Astrocyte (in vitro differentiated cells and primary cell): Measurements from ENCODE around the gene EPAS1. TPM values are rescaled to one million over a fixed set of nuclear protein-coding genes. Genes with fewer than 3 reads are reported as not detected.

Source experiments
- DNase-seq: peaks from one replicate; pipeline ENCODE4 v3.0.0-alpha.2; 2010; ENCODE audit warnings: low read depth
- FAIRE-seq: peaks from 2 replicates; lab custom pipeline; 2011; peaks lifted over from hg19 to GRCh38; lab: Jason Lieb, UNC
- H2AFZ ChIP-seq: 2 replicates; pipeline ENCODE4 v1.6.0; 2012; ENCODE audit warnings: low read depth, low read length, inconsistent platforms
- H3K27ac ChIP-seq: 2 replicates; pipeline ENCODE4 v1.5.1; 2011; ENCODE audit warnings: low read depth, low read length, inconsistent platforms
- H3K27me3 ChIP-seq: 2 replicates; pipeline ENCODE4 v1.6.0; 2011; ENCODE audit warnings: low read length, inconsistent platforms; ENCODE audit not compliant: insufficient read depth
- H3K36me3 ChIP-seq: 2 replicates; pipeline ENCODE4 v1.5.1; 2011; ENCODE audit warnings: low read length, inconsistent platforms; ENCODE audit not compliant: insufficient read depth
- H3K4me1 ChIP-seq: 2 replicates; pipeline ENCODE4 v1.5.1; 2011; ENCODE audit warnings: low read length, inconsistent platforms; ENCODE audit not compliant: insufficient read depth
- H3K4me2 ChIP-seq: 2 replicates; pipeline ENCODE4 v1.6.0; 2012; ENCODE audit warnings: low read length, inconsistent platforms
- H3K4me3 ChIP-seq: 2 replicates; pipeline ENCODE4 v1.5.1; 2011; ENCODE audit warnings: low read depth, mild to moderate bottlenecking, low read length, inconsistent platforms; ENCODE audit not compliant: insufficient read depth
- H3K79me2 ChIP-seq: 2 replicates; pipeline ENCODE4 v1.6.0; 2012; ENCODE audit warnings: mild to moderate bottlenecking, low read length, inconsistent platforms; ENCODE audit not compliant: insufficient read depth
- H3K9ac ChIP-seq: 2 replicates; pipeline ENCODE4 v1.6.0; 2012; ENCODE audit warnings: mild to moderate bottlenecking, low read length, inconsistent platforms
- H3K9me3 ChIP-seq: 2 replicates; pipeline ENCODE4 v1.5.1; 2012; ENCODE audit warnings: low read depth, mild to moderate bottlenecking, low read length, inconsistent platforms; ENCODE audit not compliant: insufficient read depth
- H4K20me1 ChIP-seq: 2 replicates; pipeline ENCODE4 v1.6.0; 2012; ENCODE audit warnings: low read length, inconsistent platforms; ENCODE audit not compliant: insufficient read depth
- H3K27ac Mint-ChIP-seq: one replicate; pipeline ENCODE4 v1.8.0; 2021; ENCODE audit warnings: mild to moderate bottlenecking, mixed read lengths; ENCODE audit not compliant: unreplicated experiment
- H3K27me3 Mint-ChIP-seq: one replicate; pipeline ENCODE4 v1.8.0; 2021; ENCODE audit warnings: low read depth, mixed read lengths; ENCODE audit not compliant: unreplicated experiment
- H3K36me3 Mint-ChIP-seq: one replicate; pipeline ENCODE4 v1.8.0; 2021; ENCODE audit warnings: low read depth, mixed read lengths; ENCODE audit not compliant: unreplicated experiment
- H3K4me1 Mint-ChIP-seq: one replicate; pipeline ENCODE4 v1.8.0; 2021; ENCODE audit warnings: low read depth, mixed read lengths; ENCODE audit not compliant: unreplicated experiment
- H3K4me3 Mint-ChIP-seq: one replicate; pipeline ENCODE4 v1.8.0; 2021; ENCODE audit warnings: mild to moderate bottlenecking, moderate library complexity, mixed read lengths; ENCODE audit not compliant: unreplicated experiment
- H3K9me3 Mint-ChIP-seq: one replicate; pipeline ENCODE4 v1.8.0; 2021; ENCODE audit warnings: mild to moderate bottlenecking, mixed read lengths; ENCODE audit not compliant: unreplicated experiment
- EZH2 ChIP-seq: IDR thresholded peaks from 2 replicates; pipeline ENCODE4 v1.6.1; 2012; ENCODE audit warnings: mild to moderate bottlenecking, low read length, inconsistent platforms; ENCODE audit not compliant: insufficient read depth
- total RNA-seq: library from RNA; stranded (reverse); gene quantifications from 2 replicates; pipeline ENCODE4 v1.2.1, GENCODE V29; 2021
- TF ChIP-seq, protein P1 (sequence below): IDR thresholded peaks from 2 replicates; pipeline ENCODE4 v1.5.1; 2011; ENCODE audit warnings: low read depth, mild to moderate bottlenecking, inconsistent platforms, low read length, moderate library complexity; ENCODE audit not compliant: insufficient read depth

Gene EPAS1
- total RNA-seq, 1 donor from 2014 or later = 42.8 TPM

DNA sequence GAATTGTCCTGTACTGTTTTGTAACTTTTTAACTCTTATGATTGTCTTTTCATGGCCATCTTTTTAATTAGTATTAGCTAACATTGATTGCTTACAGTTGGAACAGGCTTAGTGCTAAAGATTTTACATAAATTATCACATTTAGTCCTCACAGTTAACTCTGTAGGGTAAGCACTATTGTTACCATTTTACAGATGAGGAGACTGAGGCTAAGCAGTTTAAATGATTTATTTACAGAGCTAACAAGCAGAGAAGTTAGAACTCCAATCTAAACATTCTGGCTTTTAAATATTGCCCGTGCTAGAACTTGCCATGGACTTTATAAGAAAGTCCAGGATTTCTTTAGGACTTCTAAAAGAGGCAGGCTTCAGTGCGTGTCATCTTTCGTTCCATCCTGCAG is 48.6 kb downstream of the EPAS1 start:
- Histone ChIP-seq H4K20me1 (no peaks in the 10 kb centered on the region), H3K4me2 (no peak overlapping the region), H3K27me3 (peaks cover 7% of the 10 kb centered on the region), H3K4me1 (no peaks in the 10 kb centered on the region), H2AFZ (no peak overlapping the region), H3K4me3 (no peak overlapping the region), H3K27ac (no peak overlapping the region), H3K36me3 (no peaks in the 10 kb centered on the region), H3K9ac (no peak overlapping the region), H3K79me2 (no peaks in the 10 kb centered on the region), H3K9me3 (no peaks in the 10 kb centered on the region)
- peaks cover 46% of the 10 kb centered on the region for H3K27me3 Mint-ChIP-seq
- peaks cover 1% of the 10 kb centered on the region for H3K9me3 Mint-ChIP-seq
- H3K27ac Mint-ChIP-seq = no peak overlapping the region
- FAIRE-seq (no peak), DNase-seq (no peak)
- H3K4me3 Mint-ChIP-seq = no peak overlapping the region
- H3K4me1 Mint-ChIP-seq = peaks cover 3% of the 10 kb centered on the region
- TF ChIP-seq, protein P1, sequence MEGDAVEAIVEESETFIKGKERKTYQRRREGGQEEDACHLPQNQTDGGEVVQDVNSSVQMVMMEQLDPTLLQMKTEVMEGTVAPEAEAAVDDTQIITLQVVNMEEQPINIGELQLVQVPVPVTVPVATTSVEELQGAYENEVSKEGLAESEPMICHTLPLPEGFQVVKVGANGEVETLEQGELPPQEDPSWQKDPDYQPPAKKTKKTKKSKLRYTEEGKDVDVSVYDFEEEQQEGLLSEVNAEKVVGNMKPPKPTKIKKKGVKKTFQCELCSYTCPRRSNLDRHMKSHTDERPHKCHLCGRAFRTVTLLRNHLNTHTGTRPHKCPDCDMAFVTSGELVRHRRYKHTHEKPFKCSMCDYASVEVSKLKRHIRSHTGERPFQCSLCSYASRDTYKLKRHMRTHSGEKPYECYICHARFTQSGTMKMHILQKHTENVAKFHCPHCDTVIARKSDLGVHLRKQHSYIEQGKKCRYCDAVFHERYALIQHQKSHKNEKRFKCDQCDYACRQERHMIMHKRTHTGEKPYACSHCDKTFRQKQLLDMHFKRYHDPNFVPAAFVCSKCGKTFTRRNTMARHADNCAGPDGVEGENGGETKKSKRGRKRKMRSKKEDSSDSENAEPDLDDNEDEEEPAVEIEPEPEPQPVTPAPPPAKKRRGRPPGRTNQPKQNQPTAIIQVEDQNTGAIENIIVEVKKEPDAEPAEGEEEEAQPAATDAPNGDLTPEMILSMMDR = no peak
- no peak for TF ChIP-seq EZH2
- H3K36me3 Mint-ChIP-seq = peaks cover 19% of the 10 kb centered on the region

DNA sequence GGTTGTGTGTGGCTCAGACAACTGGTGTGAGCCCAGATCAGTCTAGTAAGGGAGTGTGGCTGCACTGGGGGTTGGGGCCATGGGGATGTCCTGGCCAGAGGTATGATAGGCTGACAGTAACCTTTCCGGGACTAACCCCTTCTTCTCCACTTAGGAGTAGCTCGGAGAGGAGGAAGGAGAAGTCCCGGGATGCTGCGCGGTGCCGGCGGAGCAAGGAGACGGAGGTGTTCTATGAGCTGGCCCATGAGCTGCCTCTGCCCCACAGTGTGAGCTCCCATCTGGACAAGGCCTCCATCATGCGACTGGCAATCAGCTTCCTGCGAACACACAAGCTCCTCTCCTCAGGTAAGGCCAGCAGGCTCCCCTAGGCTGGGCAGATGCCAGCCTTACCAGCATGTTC is 49.5 kb downstream of the EPAS1 start:
- Histone ChIP-seq H3K4me3 (no peak overlapping the region), H3K4me2 (no peak overlapping the region), H3K27ac (no peak overlapping the region), H3K79me2 (no peaks in the 10 kb centered on the region), H3K36me3 (no peaks in the 10 kb centered on the region), H4K20me1 (no peaks in the 10 kb centered on the region), H3K9ac (no peak overlapping the region), H3K9me3 (no peaks in the 10 kb centered on the region), H3K27me3 (peaks cover 7% of the 10 kb centered on the region), H2AFZ (no peak overlapping the region), H3K4me1 (no peaks in the 10 kb centered on the region)
- Mint-ChIP-seq H3K27me3 (peaks cover 43% of the 10 kb centered on the region), H3K4me3 (no peak overlapping the region), H3K36me3 (peaks cover 22% of the 10 kb centered on the region), H3K9me3 (peaks cover 1% of the 10 kb centered on the region), H3K27ac (no peak overlapping the region), H3K4me1 (no peaks in the 10 kb centered on the region)
- no peak for TF ChIP-seq EZH2
- TF ChIP-seq, protein P1 = no peak
- DNase-seq (no peak), FAIRE-seq (no peak)

DNA sequence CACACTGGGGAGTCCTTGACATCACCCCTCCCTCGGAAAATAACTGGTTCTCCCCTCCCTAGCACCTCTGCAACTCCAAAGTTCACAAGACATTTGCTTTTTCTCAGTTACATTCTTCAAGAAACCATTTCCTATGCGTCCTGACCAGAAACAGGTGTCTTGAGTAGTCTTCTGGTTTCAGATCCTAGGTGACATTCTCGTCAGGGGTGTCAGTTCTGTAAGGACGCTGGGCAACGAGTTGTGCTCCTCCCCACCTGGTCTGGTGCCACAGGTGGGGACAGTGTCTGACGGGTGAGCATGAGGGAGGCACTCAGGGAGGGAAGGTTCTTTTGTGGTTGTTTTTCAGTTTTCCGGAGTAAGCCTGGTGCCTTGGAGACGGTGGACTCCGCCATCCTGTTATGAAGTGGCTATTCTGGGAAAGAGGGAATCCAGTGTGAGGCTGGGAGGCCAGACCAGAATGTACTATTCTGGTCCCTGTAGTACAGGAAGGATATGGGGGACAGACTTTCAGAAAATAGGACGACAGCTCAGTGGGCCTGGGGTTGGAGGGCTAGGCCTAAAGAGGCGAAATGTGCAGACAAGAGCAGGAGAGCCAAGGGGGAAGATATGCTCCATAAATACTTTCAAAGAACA is 50.6 kb downstream of the EPAS1 start:
- Histone ChIP-seq H3K4me1 (no peaks in the 10 kb centered on the region), H3K9me3 (no peaks in the 10 kb centered on the region), H3K79me2 (no peaks in the 10 kb centered on the region), H2AFZ (no peak overlapping the region), H3K27ac (no peak overlapping the region), H3K36me3 (no peaks in the 10 kb centered on the region), H3K4me3 (no peak overlapping the region), H3K9ac (no peak overlapping the region), H3K27me3 (peaks cover 7% of the 10 kb centered on the region), H3K4me2 (no peak overlapping the region), H4K20me1 (no peaks in the 10 kb centered on the region)
- Mint-ChIP-seq H3K27me3 (peaks cover 42% of the 10 kb centered on the region), H3K4me1 (no peaks in the 10 kb centered on the region), H3K36me3 (peaks cover 26% of the 10 kb centered on the region), H3K9me3 (peaks cover 1% of the 10 kb centered on the region), H3K4me3 (no peak overlapping the region), H3K27ac (no peak overlapping the region)
- TF ChIP-seq, protein P1 = no peak
- TF ChIP-seq EZH2 = no peak
- no peak for FAIRE-seq
- DNase-seq = no peak
